ENCODE results near the gene GLYATL1. TPM values are rescaled to one million over a fixed set of nuclear protein-coding genes. Genes with fewer than 3 reads are reported as not detected.
A peak's percentile ranks its signal among the peaks of the same experiment; 100 is the strongest.

The GLYATL1 gene
- total RNA-seq, 1 donor from 2014 or later: 2.0 TPM

DNA sequence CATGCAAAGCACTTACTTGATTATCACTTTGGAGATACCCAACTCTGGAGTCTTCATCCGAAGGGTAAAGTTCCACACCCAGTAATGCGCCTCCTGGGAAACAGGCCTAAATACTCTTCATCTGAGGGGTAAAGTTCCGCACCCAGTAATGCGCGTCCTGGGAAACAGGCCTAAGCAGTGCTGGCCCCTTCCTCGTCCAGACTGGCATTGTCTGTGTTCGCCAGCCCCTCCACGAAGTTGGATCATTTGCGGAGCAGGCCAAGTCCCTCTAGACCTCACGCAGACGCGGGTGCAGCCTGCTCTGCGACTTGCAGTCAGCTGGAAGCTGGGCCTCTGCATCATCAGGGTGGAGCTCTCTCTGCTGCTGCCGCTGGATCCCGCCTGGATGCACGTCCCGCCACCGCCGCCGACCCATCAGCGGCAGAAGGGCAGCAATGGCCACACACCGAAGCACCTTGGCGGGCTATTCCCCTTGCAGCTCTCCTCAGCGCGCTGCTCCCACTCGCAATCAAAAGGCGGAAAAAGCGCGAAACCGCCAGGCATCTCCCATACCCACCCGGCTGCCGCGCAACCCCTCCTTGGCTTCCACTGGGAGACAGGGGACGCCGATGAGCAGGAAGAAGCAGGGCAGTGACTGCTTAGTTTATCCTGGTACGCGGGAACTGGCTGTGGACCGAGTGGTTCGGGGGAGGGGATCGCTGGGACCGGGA lies 34.1 kb upstream of the GLYATL1 start:
- no peaks in the 10 kb centered on the region for H3K36me3 Mint-ChIP-seq (ENCODE audit: low read depth, unreplicated experiment)
- no peak overlapping the region for H3K27ac Mint-ChIP-seq (ENCODE audit: unreplicated experiment)
- no peaks in the 10 kb centered on the region for H3K27me3 Mint-ChIP-seq (ENCODE audit: unreplicated experiment)
- H3K4me3 Mint-ChIP-seq (ENCODE audit: unreplicated experiment): peak overlapping the region; percentile 86
- TF ChIP-seq, protein P1, sequence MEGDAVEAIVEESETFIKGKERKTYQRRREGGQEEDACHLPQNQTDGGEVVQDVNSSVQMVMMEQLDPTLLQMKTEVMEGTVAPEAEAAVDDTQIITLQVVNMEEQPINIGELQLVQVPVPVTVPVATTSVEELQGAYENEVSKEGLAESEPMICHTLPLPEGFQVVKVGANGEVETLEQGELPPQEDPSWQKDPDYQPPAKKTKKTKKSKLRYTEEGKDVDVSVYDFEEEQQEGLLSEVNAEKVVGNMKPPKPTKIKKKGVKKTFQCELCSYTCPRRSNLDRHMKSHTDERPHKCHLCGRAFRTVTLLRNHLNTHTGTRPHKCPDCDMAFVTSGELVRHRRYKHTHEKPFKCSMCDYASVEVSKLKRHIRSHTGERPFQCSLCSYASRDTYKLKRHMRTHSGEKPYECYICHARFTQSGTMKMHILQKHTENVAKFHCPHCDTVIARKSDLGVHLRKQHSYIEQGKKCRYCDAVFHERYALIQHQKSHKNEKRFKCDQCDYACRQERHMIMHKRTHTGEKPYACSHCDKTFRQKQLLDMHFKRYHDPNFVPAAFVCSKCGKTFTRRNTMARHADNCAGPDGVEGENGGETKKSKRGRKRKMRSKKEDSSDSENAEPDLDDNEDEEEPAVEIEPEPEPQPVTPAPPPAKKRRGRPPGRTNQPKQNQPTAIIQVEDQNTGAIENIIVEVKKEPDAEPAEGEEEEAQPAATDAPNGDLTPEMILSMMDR (IDR thresholded peaks at IDR 0.05; ENCODE audit: unreplicated experiment): no peak
- H3K9me3 Mint-ChIP-seq (ENCODE audit: unreplicated experiment): no peaks in the 10 kb centered on the region
- H3K4me1 Mint-ChIP-seq (ENCODE audit: unreplicated experiment): peaks cover 5% of the 10 kb centered on the region
- DNase-seq (ENCODE audit: low spot score): peak; percentile 53

DNA sequence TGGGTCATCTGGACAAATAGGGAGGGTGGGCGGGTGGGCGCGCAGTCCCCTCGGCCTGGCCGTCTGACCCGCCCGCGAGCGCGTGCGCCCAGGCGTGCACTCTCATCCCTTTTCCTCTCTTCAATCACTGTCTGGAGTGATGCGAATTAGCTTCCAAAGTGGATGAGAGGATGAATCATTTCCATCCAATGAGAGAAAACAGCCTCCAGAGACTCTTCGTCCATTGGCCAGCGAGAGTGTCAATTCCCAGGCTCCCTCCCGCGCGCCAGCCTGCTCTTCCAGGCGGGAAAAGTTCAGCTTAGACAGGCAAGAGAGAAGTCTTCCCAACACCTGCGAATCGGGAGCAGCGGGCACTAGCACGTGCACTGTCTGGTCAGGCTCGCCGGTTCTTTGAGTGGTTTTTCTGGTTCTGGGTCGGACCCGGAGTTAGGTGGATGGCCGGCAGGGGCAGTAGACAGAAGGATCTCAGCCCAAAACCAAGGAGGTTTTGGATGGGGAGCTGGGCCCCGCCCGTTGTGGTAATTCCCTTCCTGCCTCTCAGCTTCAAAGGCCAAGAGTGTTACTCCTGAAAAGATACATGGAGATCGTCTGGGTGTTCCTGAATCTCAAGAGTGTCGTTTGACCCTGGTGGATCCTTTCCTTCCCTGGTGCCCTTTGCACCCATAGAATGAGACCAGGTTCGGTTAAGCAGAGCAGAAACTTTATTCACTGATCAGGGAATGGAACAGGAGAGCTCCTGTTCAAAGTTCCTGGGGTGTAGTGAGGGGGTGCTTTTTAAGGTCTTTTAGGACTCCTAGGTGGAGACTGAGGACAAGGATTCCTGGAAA lies 33.4 kb upstream of the GLYATL1 start:
- Mint-ChIP-seq H3K27ac (ENCODE audit: unreplicated experiment) (no peak overlapping the region), H3K4me1 (ENCODE audit: unreplicated experiment) (peaks cover 5% of the 10 kb centered on the region), H3K27me3 (ENCODE audit: unreplicated experiment) (no peaks in the 10 kb centered on the region), H3K9me3 (ENCODE audit: unreplicated experiment) (no peaks in the 10 kb centered on the region), H3K36me3 (ENCODE audit: low read depth, unreplicated experiment) (no peaks in the 10 kb centered on the region), H3K4me3 (ENCODE audit: unreplicated experiment) (peak overlapping the region; percentile 61)
- peak; percentile 68 for DNase-seq (ENCODE audit: low spot score)
- TF ChIP-seq, protein P1 (IDR thresholded peaks at IDR 0.05; ENCODE audit: unreplicated experiment): peak; percentile 44

DNA sequence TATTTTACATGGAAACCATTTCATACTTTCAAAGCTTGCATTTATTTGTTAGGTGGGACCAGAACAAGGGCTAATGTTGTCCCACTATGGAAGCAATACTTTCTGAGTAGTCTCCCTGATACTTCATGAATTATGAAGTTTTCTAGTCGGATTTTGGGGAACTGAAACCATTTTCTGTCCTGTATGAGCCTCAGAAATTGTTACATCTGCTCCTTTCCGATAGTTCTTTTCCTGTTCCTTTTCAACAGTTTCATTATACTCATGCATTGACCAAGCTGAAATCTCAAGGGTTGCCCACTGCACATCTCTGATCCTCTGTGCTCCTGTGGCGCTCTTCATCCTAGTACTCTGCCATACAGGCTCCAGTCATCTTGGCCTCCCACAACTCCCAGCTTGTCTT lies 31.5 kb upstream of the GLYATL1 start:
- no peaks in the 10 kb centered on the region for H3K36me3 Mint-ChIP-seq (ENCODE audit: low read depth, unreplicated experiment)
- TF ChIP-seq, protein P1 (IDR thresholded peaks at IDR 0.05; ENCODE audit: unreplicated experiment): no peak
- no peak overlapping the region for H3K4me3 Mint-ChIP-seq (ENCODE audit: unreplicated experiment)
- H3K4me1 Mint-ChIP-seq (ENCODE audit: unreplicated experiment): peaks cover 5% of the 10 kb centered on the region
- H3K27ac Mint-ChIP-seq (ENCODE audit: unreplicated experiment): no peak overlapping the region
- peaks cover 1% of the 10 kb centered on the region for H3K27me3 Mint-ChIP-seq (ENCODE audit: unreplicated experiment)
- H3K9me3 Mint-ChIP-seq (ENCODE audit: unreplicated experiment): no peaks in the 10 kb centered on the region
- DNase-seq (ENCODE audit: low spot score): no peak

DNA sequence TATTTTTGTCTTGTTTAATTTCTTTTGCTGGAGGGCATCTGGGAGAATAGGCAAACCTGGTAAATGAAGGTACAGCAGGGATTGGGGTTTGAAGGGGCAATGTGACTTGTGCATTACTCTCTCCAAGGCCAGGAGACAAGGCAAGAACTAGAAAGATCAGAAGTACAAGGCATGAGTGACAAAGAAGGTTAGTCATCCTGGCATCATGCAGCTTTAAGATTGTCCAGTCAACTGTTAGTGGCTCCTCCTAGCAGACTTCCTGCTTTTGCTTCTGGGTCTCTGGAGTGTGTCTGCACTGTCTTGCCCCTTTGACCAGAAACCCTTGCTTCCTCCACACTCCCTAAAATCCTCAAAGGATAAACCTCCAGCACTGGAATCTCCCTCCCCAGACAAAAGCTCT lies 27.2 kb upstream of the GLYATL1 start:
- no peak overlapping the region for H3K27ac Mint-ChIP-seq (ENCODE audit: unreplicated experiment)
- TF ChIP-seq, protein P1 (IDR thresholded peaks at IDR 0.05; ENCODE audit: unreplicated experiment): no peak
- DNase-seq (ENCODE audit: low spot score): no peak
- peaks cover 12% of the 10 kb centered on the region for H3K9me3 Mint-ChIP-seq (ENCODE audit: unreplicated experiment)
- no peak overlapping the region for H3K4me3 Mint-ChIP-seq (ENCODE audit: unreplicated experiment)
- H3K4me1 Mint-ChIP-seq (ENCODE audit: unreplicated experiment): no peaks in the 10 kb centered on the region
- H3K36me3 Mint-ChIP-seq (ENCODE audit: low read depth, unreplicated experiment): peaks cover 7% of the 10 kb centered on the region
- peaks cover 1% of the 10 kb centered on the region for H3K27me3 Mint-ChIP-seq (ENCODE audit: unreplicated experiment)

DNA sequence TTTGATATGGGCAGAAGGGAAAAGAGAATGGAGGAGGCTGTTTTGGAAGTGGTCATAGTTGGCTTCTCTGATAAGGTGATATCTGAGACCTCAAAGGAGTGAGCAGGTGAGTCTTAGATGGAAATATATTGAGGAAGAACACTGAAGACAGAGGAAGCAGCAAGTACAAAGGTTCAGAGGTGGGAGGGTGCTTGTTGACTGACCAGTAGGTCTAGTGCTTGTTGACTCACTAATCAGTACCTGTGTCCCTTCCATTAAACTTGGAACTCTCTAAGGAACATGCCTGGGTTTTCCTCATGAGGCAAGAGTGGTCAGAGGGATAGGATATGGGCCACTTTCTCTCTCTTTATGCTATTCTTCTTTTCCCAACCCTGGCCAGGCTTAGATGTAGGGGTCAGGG lies 25.6 kb upstream of the GLYATL1 start:
- H3K4me3 Mint-ChIP-seq (ENCODE audit: unreplicated experiment): no peak overlapping the region
- TF ChIP-seq, protein P1 (IDR thresholded peaks at IDR 0.05; ENCODE audit: unreplicated experiment): no peak
- no peak overlapping the region for H3K27ac Mint-ChIP-seq (ENCODE audit: unreplicated experiment)
- H3K4me1 Mint-ChIP-seq (ENCODE audit: unreplicated experiment): no peaks in the 10 kb centered on the region
- peaks cover 14% of the 10 kb centered on the region for H3K9me3 Mint-ChIP-seq (ENCODE audit: unreplicated experiment)
- H3K36me3 Mint-ChIP-seq (ENCODE audit: low read depth, unreplicated experiment): peaks cover 15% of the 10 kb centered on the region
- peaks cover 1% of the 10 kb centered on the region for H3K27me3 Mint-ChIP-seq (ENCODE audit: unreplicated experiment)
- no peak for DNase-seq (ENCODE audit: low spot score)

Data from endothelial cell (in vitro differentiated cells).